Activated CD8-positive, alpha-beta memory T cell treated with anti-CD3 and anti-CD28 coated beads, Interleukin-2, amount 50 U/mL, for 1 hour (primary cell): Measurements from ENCODE around the gene ULK2.
"Not testable (repeated sequence)": the region's sequence is repeated elsewhere in the genome, so short reads cannot be mapped to it uniquely, and the experiment has no call there.

Experiments
- DNase-seq: peaks from one replicate; pipeline ENCODE4 v3.0.0-alpha.2; 2020; ENCODE audit errors: extremely low read depth

The ULK2 gene

GRCh38 chr17:19865021-19865420 is 2.7 kb downstream of the ULK2 start:
- DNase-seq = no peak

- not testable (repeated sequence) for DNase-seq
Measured at GRCh38 chr17:19860647-19861177, 7.0 kb downstream of the ULK2 start.

GRCh38 chr17:19857640-19858039 is 10.1 kb downstream of the ULK2 start:
- no peak for DNase-seq

- no peak for DNase-seq
Measured at GRCh38 chr17:19833914-19834313, 33.8 kb downstream of the ULK2 start.

DNA sequence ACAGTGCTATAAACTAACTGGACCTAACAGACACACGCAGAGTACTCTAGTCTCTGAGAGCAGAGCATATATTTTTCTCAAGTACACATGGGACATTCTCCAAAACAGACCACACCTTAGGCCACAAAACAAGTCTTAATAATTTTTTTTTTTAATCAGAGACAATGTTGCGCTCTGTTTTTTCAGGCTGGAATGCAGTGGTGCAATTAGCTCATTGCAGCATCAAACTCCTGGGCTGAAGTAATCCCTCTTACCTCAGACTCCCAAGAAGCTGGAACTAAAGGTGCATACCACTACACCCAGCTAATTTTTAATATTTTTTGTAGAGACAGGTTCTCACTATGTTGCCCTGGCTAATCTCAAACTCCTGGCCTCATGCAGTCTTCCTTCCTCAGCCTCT is 37.7 kb downstream of the ULK2 start:
- no peak for DNase-seq

GRCh38 chr17:19812407-19812806 is 55.3 kb downstream of the ULK2 start:
- no peak for DNase-seq

DNA sequence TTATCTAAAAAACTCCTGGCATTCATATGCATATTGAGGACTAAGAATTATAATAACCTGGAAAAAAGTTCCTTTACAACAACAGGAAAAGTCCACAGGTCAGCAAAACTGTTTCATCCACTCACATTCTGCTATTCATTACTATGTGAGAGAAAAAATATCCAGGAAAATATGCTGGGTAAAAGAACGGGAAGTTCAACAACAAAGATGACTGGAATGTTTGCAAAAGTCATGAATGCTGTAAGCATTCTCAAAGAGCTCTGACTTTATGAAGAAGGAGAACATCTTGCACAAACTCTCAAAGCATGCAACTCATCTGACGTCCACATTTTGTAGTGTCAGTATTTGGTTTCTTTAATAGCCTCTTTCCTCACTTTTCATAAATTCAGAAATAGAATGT is 62.7 kb downstream of the ULK2 start:
- DNase-seq = no peak

DNA sequence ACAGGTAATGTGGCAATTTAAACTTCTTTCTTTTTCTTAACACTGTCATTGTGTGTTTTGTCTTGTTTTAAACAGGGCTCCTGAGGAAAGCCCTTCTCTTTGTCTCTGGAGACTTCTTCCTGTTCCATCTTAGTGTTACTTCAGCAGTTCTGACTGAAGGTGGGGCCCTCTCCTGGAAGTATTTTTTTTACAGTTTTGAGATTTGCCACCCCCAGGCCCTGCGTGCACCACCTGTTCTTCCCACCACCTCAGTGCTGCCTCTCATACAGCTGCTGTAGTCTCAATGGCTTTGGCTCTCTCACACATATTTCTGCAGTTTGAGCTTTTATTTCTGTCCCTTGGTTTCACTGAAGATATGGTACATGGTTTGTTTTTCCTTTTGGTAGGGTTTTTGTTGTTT is 67.2 kb downstream of the ULK2 start:
- DNase-seq = no peak

DNA sequence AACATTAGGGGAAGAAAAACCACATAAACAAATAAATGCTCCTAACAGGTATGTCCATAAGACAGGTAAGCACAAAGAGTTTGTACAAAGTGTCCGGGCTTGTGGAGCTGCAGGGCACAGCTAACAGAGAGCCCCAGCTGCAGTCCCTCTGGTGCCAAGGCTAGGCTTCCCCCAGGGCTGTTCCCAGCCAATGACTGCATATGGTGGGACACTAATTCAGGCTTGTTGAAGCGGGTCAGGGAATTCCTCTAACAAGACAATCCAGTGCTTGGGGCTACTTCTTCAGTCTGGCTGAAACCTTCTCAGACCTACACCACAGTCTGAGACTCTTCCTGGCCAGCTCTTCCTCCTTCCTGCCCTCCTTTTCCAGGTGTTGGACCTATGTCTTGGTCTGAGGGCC is 67.9 kb downstream of the ULK2 start:
- DNase-seq = no peak

DNA sequence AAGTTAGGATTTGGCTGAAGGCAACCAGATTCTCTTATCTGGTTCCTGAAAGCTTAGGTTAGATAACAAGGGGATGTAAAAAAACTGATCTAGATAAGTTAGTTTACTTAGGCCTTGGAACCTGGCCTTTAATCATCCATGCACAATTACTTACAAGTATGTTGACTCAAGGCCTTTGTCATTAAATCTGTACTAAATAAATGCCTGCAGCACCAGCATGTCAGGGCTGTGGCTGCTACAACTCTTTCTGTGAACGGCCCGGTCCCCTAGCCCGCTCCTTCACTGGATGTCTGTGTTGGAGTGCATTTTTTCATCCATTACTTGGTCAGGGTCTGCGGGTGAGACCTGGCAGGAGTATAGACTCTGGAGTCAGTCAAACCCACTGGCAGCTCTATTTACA is 71.3 kb downstream of the ULK2 start:
- no peak for DNase-seq

GRCh38 chr17:19791918-19792550 is 75.7 kb downstream of the ULK2 start:
- no peak for DNase-seq

DNA sequence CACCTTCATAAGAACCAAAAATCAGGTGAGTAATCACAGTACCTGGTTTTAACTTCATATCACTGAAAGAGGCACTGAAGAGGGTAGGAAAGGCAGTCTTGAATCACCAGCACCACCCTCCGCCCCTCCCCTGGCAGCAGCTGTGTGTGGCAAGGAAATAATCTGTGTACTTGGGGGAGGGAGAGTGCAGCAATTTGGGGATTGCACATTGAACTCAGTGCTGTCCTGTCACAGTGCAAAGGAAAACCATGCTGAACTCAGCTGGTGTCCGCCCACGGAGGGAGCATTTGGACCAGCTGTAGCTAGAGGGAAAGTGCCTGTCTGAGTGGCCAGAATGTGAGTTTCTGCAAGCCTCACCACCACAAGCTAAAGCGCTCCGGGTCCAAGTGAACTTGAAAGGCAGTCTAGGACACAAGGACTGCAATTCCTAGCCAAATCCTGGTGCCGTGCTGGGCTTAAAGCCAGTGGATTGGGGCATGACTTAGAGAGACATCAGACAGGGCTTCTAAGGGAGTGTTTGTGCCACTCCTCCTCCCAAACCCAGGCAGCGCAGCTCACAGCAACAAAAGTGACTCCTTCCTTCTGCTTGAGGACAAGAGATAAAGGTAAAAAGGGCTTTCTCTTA is 79.9 kb downstream of the ULK2 start:
- DNase-seq = no peak

DNA sequence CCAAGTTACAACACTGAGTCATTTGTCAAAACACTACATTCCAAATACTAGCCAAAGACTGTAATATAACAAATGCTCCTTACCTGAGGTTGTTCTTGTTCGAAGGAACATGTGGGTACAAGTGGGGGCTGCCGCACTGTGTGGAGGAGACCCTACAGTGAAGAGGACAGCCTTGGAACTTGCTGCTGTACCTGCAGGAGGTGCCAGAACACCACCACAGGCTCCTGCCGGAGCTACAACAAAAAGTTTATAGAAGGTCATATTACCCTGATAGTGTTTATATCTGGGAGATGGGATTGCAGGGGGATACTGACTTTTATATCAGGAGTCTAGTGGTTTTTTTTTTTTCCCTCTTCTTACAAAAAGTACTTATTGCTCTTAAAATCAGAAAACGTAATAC is 81.9 kb downstream of the ULK2 start:
- DNase-seq = no peak

GRCh38 chr17:19781488-19782458 is 86.0 kb downstream of the ULK2 start:
- DNase-seq = no peak

GRCh38 chr17:19780846-19781245 is 86.9 kb downstream of the ULK2 start:
- DNase-seq = no peak

DNA sequence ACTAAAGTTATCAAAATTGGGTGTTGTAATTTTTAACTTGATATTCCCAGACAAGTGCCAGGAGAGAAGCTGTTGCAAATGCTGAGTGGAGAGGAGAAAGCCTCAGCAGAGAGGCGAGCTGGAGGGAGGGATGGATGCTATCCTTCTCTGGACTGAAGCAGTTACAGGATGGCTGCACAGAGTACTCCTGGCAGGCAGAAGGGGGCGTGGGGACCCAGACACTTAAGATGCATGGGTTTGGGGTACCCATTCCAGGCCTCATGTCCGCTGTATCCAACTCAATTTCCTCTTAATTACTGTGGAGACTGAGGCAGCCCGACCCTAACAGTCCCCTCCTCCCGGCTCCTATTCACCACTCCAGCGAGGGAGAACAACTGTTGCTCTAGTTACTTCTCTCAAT is 94.2 kb downstream of the ULK2 start:
- no peak for DNase-seq

- DNase-seq = peak; percentile 17
Measured at GRCh38 chr17:19771971-19772630, 95.6 kb downstream of the ULK2 start.

- DNase-seq = no peak
Measured at GRCh38 chr17:19770985-19771735, 96.6 kb downstream of the ULK2 start.

DNA sequence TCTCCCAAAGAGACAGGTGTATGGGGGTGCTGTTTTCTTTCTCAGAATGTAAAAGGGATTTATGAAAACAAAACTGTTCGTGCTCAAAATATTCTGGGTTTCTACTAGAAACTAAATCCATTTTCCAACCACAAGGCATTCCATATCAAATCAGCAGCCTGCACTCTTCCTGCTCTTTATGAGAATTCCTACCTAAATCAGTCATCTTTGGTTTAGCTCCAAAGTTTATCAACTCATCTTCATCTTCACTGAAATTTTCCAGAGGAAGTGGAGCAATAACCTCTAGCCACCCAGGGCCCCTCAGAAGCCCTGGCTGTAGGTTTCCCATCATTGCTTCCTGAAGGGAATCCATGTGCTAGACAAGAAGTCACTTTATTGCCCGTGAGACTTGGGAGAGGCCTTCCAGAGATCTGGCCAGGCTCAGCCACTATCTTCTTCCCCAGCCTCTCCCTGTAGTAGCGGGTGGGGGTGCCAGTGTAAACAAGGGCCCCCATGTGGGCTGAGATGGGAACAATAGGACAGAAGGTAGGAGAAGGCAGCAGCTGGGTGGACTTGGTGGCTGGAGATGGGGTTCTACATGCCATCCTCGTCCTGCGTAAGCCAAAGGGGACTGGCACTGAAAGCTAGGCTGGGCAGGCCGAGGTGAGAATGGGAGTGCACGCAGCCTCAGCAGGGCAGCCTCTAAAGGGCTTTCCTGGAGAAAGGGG is 97.6 kb downstream of the ULK2 start:
- no peak for DNase-seq

DNA sequence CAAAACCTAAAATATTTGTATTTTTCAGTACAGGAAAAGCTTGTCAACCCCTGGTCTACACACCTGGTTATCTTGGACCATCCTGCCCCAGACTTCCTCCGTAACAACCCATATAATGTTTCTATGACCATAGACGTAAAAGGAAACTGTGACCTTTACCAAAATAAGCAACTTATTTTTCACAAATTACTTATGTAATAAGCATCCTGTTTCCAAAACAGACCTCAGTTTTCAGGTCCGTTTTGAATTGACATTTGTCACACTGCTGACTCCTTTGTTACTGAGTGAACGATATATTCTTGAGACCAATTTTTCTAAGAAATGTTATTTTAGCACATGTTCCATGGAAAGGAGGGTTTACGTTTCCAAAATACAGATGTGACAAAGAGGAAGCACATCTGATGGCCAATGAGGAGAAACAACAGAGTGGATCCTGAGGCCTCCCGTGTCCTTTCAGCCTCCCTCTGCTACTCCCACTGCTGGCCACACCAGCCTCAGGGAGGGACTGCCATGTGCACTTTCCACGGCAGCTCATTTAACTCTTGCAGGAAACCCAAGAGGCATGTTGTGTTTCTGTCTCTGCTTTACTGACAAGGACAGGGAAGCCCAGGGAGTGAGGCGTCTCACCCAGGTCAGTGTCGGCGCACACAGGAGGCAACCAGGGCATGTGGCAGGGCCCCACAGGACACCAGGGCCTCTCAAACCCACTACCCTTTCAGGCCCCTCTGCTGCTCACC is 99.5 kb downstream of the ULK2 start:
- DNase-seq = no peak
